HepG2 (cell line): Measurements from ENCODE around the gene ERCC6L2.

ENCODE experiments used
- GATAD2A ChIP-seq: IDR thresholded peaks from 2 replicates; pipeline ENCODE4 v1.6.1; 2016
- HCFC1 ChIP-seq: fragments of 150-350 bp; IDR thresholded peaks from 2 replicates; pipeline ENCODE4 v1.6.1; 2014; ENCODE audit warnings: low read depth, low read length
- MBNL3 ChIP-seq: fragments of 250-450 bp; sonication (Bioruptor Pico); conservative IDR thresholded peaks from 2 replicates; pipeline ENCODE4 v1.8.0; 2022; ENCODE audit warnings: mild to moderate bottlenecking, inconsistent platforms
- MED13 ChIP-seq: sonication (generic); formaldehyde crosslinking; IDR thresholded peaks from 2 replicates; pipeline ENCODE4 v1.5.0; 2020; ENCODE audit warnings: missing genetic modification reagents
- SETDB1 ChIP-seq: sonication (generic); formaldehyde crosslinking; IDR thresholded peaks from 2 replicates; pipeline ENCODE4 v1.5.1; 2020; ENCODE audit warnings: missing genetic modification reagents, mild to moderate bottlenecking, borderline replicate concordance
- TF ChIP-seq, protein P1 (sequence below): sonication (generic); formaldehyde crosslinking; IDR thresholded peaks from 2 replicates; pipeline ENCODE4 v1.5.0; 2020; ENCODE audit warnings: mild to moderate bottlenecking, missing genetic modification reagents, moderate library complexity
- TF ChIP-seq, protein P2 (sequence below): IDR thresholded peaks from 2 replicates; pipeline ENCODE4 v1.6.1; 2012; ENCODE audit warnings: inconsistent platforms

DNA sequence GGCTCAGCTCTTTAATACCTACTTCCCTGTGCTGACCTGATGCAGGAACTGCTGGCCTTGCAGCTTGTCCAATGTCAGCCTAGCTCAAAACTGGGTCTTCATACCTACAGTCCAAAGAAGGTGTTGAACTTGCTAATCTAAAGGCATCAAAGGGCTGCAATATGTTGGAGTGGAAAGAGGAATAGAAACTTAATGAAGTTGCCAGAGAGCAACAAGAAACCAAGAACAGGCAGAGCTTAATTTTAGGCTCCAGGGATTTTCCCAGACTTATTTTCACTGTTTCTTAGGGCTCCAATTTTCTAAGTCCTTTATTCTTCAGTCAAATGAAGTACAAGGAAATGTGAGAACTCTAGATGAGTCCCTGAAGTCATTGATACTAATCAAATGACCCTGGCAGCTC is 17.6 kb upstream of the ERCC6L2 start:
- TF ChIP-seq HCFC1 (no peak), MBNL3 (no peak), GATAD2A (CRISPR knock-in tag) (no peak), SETDB1 (CRISPR knock-in tag) (no peak), MED13 (CRISPR knock-in tag) (no peak)
- TF ChIP-seq, protein P1, sequence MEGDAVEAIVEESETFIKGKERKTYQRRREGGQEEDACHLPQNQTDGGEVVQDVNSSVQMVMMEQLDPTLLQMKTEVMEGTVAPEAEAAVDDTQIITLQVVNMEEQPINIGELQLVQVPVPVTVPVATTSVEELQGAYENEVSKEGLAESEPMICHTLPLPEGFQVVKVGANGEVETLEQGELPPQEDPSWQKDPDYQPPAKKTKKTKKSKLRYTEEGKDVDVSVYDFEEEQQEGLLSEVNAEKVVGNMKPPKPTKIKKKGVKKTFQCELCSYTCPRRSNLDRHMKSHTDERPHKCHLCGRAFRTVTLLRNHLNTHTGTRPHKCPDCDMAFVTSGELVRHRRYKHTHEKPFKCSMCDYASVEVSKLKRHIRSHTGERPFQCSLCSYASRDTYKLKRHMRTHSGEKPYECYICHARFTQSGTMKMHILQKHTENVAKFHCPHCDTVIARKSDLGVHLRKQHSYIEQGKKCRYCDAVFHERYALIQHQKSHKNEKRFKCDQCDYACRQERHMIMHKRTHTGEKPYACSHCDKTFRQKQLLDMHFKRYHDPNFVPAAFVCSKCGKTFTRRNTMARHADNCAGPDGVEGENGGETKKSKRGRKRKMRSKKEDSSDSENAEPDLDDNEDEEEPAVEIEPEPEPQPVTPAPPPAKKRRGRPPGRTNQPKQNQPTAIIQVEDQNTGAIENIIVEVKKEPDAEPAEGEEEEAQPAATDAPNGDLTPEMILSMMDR (CRISPR knock-in tag), result no peak
- TF ChIP-seq, protein P2, sequence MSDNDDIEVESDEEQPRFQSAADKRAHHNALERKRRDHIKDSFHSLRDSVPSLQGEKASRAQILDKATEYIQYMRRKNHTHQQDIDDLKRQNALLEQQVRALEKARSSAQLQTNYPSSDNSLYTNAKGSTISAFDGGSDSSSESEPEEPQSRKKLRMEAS, result no peak
